Liver (tissue), 3 donors: ENCODE data around the gene MGAT5.

Experiments used
- CTCF ChIP-seq: fragments of 150-350 bp; IDR thresholded peaks from 2 replicates; pipeline ENCODE4 v1.5.1; 2017; ENCODE audit warnings: improper control_type of control experiment, low read depth, low read length; ENCODE audit not compliant: missing input control
- EGR1 ChIP-seq, 2 donors: IDR thresholded peaks; 2 replicates each; pipeline ENCODE4 v1.6.1; 2016 to 2018; ENCODE audit warnings: antibody characterized with exemption in 2 of 2, low read depth in 2 of 2
- GABPA ChIP-seq, 2 donors: IDR thresholded peaks in 1 of 2; conservative IDR thresholded peaks in 1 of 2; 2 replicates each; pipeline ENCODE4 v1.6.1; 2016; ENCODE audit warnings: antibody characterized with exemption in 2 of 2, mild to moderate bottlenecking in 1 of 2, moderate library complexity in 1 of 2
- HNF4A ChIP-seq, 2 donors: conservative IDR thresholded peaks; 2 replicates each; pipeline ENCODE4 v1.6.1; 2016; ENCODE audit warnings: antibody characterized with exemption in 2 of 2, mild to moderate bottlenecking in 2 of 2
- JUND ChIP-seq, 2 donors: IDR thresholded peaks; 2 replicates each; pipeline ENCODE4 v1.6.1; 2016; ENCODE audit warnings: antibody characterized with exemption in 2 of 2
- MAX ChIP-seq: IDR thresholded peaks from 2 replicates; pipeline ENCODE4 v1.6.1; 2016; ENCODE audit warnings: antibody characterized with exemption
- RAD21 ChIP-seq, 2 donors: IDR thresholded peaks; 2 replicates each; pipeline ENCODE4 v1.6.1; 2016; ENCODE audit warnings: antibody characterized with exemption in 2 of 2, mild to moderate bottlenecking in 2 of 2
- REST ChIP-seq: IDR thresholded peaks from 2 replicates; pipeline ENCODE4 v1.6.1; 2016; ENCODE audit warnings: antibody characterized with exemption, mild to moderate bottlenecking
- SP1 ChIP-seq: IDR thresholded peaks from 2 replicates; pipeline ENCODE4 v1.6.1; 2018; ENCODE audit warnings: antibody characterized with exemption, mild to moderate bottlenecking
- TAF1 ChIP-seq: conservative IDR thresholded peaks from 2 replicates; pipeline ENCODE4 v1.6.1; 2016; ENCODE audit warnings: antibody characterized with exemption, mild to moderate bottlenecking
- YY1 ChIP-seq: IDR thresholded peaks from 2 replicates; pipeline ENCODE4 v1.6.1; 2016; ENCODE audit warnings: antibody characterized with exemption, mild to moderate bottlenecking
- donor health status: healthy.
- donor health status: healthy.

DNA sequence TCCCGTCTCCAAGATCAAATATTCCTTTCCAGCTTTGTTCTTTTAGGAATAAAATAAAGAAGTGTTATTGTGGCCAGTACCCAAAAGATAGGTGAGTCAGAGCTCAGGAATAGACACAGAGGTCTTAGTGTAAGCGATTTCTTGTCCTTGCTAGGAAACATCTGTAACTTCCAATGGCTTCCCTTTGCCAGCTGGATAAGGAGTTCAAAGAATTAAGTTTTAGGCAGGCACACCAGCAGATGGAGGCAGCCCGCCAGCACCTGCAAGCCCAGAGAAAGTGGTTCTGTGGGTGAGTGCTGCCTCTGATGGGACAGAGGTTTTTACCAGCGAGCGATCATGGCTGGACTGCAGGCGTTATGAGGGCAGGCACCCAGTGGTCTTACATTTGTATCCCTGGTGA, 125.4 kb downstream of the MGAT5 start:
- TF ChIP-seq CTCF (no peak), MAX (no peak), HNF4A (conservative IDR thresholded peaks at IDR 0.05) (no peak), TAF1 (no peak), EGR1 (IDR thresholded peaks at IDR 0.05; ENCODE audit: low read depth in 2 of 2) (no peak), GABPA (IDR thresholded peaks at IDR 0.05 in 1 of 2, conservative IDR thresholded peaks at IDR 0.05 in 1 of 2) (no peak), RAD21 (IDR thresholded peaks at IDR 0.05) (no peak), JUND (IDR thresholded peaks at IDR 0.05) (no peak), YY1 (no peak), REST (no peak), SP1 (no peak)
